ENCODE results near the gene FAM240A. TPM values are rescaled to one million over a fixed set of nuclear protein-coding genes. Genes with fewer than 3 reads are reported as not detected.

The FAM240A gene
- total RNA-seq, 2 experiments from 2014 or later, result not detected

GRCh38 chr3:46565607-46566039 lies 46.7 kb upstream of the FAM240A start:
- DNase-seq (no peak), ATAC-seq (ENCODE audit: poor library complexity) (peak; percentile 35)
- Histone ChIP-seq H3K27ac (ENCODE audit: low read depth in 1 of 2, low read length in 2 of 2) (no peak overlapping the region), H3K4me1 (ENCODE audit: insufficient read depth, low read length) (peaks cover 15% of the 10 kb centered on the region), H3K27me3 (ENCODE audit: control insufficient read depth in 1 of 2, insufficient read depth in 2 of 2, low read length in 2 of 2) (peaks cover 8 to 20% of the 10 kb centered on the region in 2 experiments), H3K4me3 (ENCODE audit: low read length) (peak overlapping the region; percentile 52), H3K9me3 (ENCODE audit: control insufficient read depth in 1 of 2, insufficient read depth in 1 of 2, low read length in 2 of 2) (peaks cover 0 to 3% of the 10 kb centered on the region in 2 experiments), H3K36me3 (ENCODE audit: insufficient read depth, low read length) (no peaks in the 10 kb centered on the region)
- Mint-ChIP-seq H3K27ac (peak overlapping the region; percentile 15), H3K9me3 (no peaks in the 10 kb centered on the region), H3K36me3 (ENCODE audit: low read depth) (no peaks in the 10 kb centered on the region), H3K27me3 (peaks cover 23% of the 10 kb centered on the region), H3K4me1 (ENCODE audit: low read depth) (peaks cover 15% of the 10 kb centered on the region), H3K4me3 (peak overlapping the region; percentile 88)
- POLR2A ChIA-PET, result interaction anchor here (0.6 to 1.3 kb wide), 3 partner anchors 21 to 77 kb away, joined by 3 to 5 read pairs (median 3); no protein-coding TSS in a partner anchor
- TF ChIP-seq CTCF (IDR thresholded peaks at IDR 0.05), result no peak
- CTCF ChIA-PET, result interaction anchor here (1.5 kb wide), 1 partner anchor 76 kb away, joined by 11 read pairs; no protein-coding TSS in a partner anchor
- intact Hi-C loops (cut with DNase I, micrococcal nuclease), result no loop called here

- ATAC-seq (ENCODE audit: poor library complexity) (peak; percentile 80), DNase-seq (peak in 12 of 14 experiments; percentile 19 to 57 (median 30))
- no peaks in the 10 kb centered on the region for H3K36me3 ChIP-seq (ENCODE audit: insufficient read depth, low read length)
- H3K4me1 Mint-ChIP-seq (ENCODE audit: low read depth), result peaks cover 15% of the 10 kb centered on the region
- H3K36me3 Mint-ChIP-seq (ENCODE audit: low read depth), result no peaks in the 10 kb centered on the region
- peaks cover 0 to 3% of the 10 kb centered on the region in 2 experiments for H3K9me3 ChIP-seq (ENCODE audit: control insufficient read depth in 1 of 2, insufficient read depth in 1 of 2, low read length in 2 of 2)
- H3K4me3 Mint-ChIP-seq, result peak within 1 kb of the TSS; percentile 88
- POLR2A ChIA-PET, result interaction anchor here (0.6 to 1.3 kb wide), 2 partner anchors 21 to 78 kb away, joined by 3 read pairs; no protein-coding TSS in a partner anchor
- H3K27ac Mint-ChIP-seq, result peak within 1 kb of the TSS; percentile 15
- peaks cover 8 to 20% of the 10 kb centered on the region in 2 experiments for H3K27me3 ChIP-seq (ENCODE audit: control insufficient read depth in 1 of 2, insufficient read depth in 2 of 2, low read length in 2 of 2)
- peak within 1 kb of the TSS; percentile 52 for H3K4me3 ChIP-seq (ENCODE audit: low read length)
- TF ChIP-seq CTCF (IDR thresholded peaks at IDR 0.05), result no peak
- CTCF ChIA-PET, result no interaction called here
- peaks cover 23% of the 10 kb centered on the region for H3K27me3 Mint-ChIP-seq
- no peak within 1 kb of the TSS for H3K27ac ChIP-seq (ENCODE audit: low read depth in 1 of 2, low read length in 2 of 2)
- H3K9me3 Mint-ChIP-seq, result no peaks in the 10 kb centered on the region
- intact Hi-C loops (cut with DNase I, micrococcal nuclease), result no loop called here
- H3K4me1 ChIP-seq (ENCODE audit: insufficient read depth, low read length), result peaks cover 15% of the 10 kb centered on the region
Measured at GRCh38 chr3:46566040-46566641, 46.2 kb upstream of the FAM240A start, which contains the start of gene LRRC2. Gene LRRC2 (minus strand): TSS chr3:46566302. CDS start chr3:46551591, 14,711 bp downstream.

- H3K27ac ChIP-seq (ENCODE audit: low read depth in 1 of 2, low read length in 2 of 2), result no peak overlapping the region
- H3K9me3 Mint-ChIP-seq, result no peaks in the 10 kb centered on the region
Measured at GRCh38 chr3:46571684-46572083, 40.6 kb upstream of the FAM240A start.

More at GRCh38 chr3:46571684-46572083, 40.6 kb upstream of the FAM240A start:
- no peak overlapping the region for H3K4me3 Mint-ChIP-seq
- no peak for ATAC-seq (ENCODE audit: poor library complexity)
- no peak overlapping the region for H3K4me3 ChIP-seq (ENCODE audit: low read length)
- TF ChIP-seq CTCF (IDR thresholded peaks at IDR 0.05), result no peak
- ChIA-PET CTCF (interaction anchor here (0.9 kb wide), 1 partner anchor 83 kb away, joined by 3 read pairs; no protein-coding TSS in a partner anchor), POLR2A (no interaction called here)
- H3K27ac Mint-ChIP-seq, result no peak overlapping the region
- peaks cover 13% of the 10 kb centered on the region for H3K27me3 Mint-ChIP-seq
- H3K36me3 ChIP-seq (ENCODE audit: insufficient read depth, low read length), result no peaks in the 10 kb centered on the region
- H3K4me1 Mint-ChIP-seq (ENCODE audit: low read depth), result no peaks in the 10 kb centered on the region
- intact Hi-C loops (cut with DNase I, micrococcal nuclease), result no loop called here
- H3K9me3 ChIP-seq (ENCODE audit: control insufficient read depth in 1 of 2, insufficient read depth in 1 of 2, low read length in 2 of 2), result no peaks in the 10 kb centered on the region
- peaks cover 0 to 2% of the 10 kb centered on the region in 2 experiments for H3K27me3 ChIP-seq (ENCODE audit: control insufficient read depth in 1 of 2, insufficient read depth in 2 of 2, low read length in 2 of 2)
- no peaks in the 10 kb centered on the region for H3K4me1 ChIP-seq (ENCODE audit: insufficient read depth, low read length)
- no peak for DNase-seq
- no peaks in the 10 kb centered on the region for H3K36me3 Mint-ChIP-seq (ENCODE audit: low read depth)
